G401 (cell line): ENCODE measurements around the gene KRTAP5-1. TPM values are rescaled to one million over a fixed set of nuclear protein-coding genes. Genes with fewer than 3 reads are reported as not detected.
"Not testable (repeated sequence)": the region's sequence is repeated elsewhere in the genome, so short reads cannot be mapped to it uniquely, and the experiment has no call there.

ENCODE experiments used
- DNase-seq: peaks from one replicate; pipeline ENCODE4 v3.0.0-alpha.2; 2015; ENCODE audit warnings: low spot score
- in situ Hi-C: cut with HindIII; loops from 2 replicates; pipeline ENCODE4 v1.10.0; 2016; ENCODE audit warnings: low sequenced_read_pairs, mixed read lengths
- total RNA-seq: library from RNA; depleted of rRNA; stranded (reverse); fragments of >200 nt; shearing (Covaris generic); gene quantifications from 2 replicates; pipeline ENCODE4 v1.2.3, GENCODE V29; 2014

Gene KRTAP5-1
- total RNA-seq, 1 experiment from 2014 or later, result not detected

DNA sequence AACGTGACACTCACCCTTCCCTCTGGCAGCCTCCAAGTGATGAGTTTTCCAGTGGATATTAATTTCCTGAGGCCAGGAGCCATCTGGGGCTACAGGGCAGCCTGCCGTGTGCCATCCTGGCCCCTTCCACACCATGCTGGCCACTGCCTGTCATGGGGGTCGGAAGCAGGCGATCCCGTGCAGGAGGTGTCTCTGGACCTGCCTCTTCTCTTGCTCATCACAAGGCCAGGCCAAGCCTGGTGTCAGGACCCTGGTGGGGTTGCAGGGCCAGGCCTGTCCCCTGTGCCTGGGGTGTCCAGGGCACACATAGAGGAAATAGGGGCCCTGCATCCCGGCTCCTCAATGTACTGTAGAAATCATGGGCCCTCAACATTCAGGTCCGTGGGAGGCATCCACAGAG lies 19.6 kb upstream of the KRTAP5-1 start:
- in situ Hi-C loops, result no loop called here
- no peak for DNase-seq

DNA sequence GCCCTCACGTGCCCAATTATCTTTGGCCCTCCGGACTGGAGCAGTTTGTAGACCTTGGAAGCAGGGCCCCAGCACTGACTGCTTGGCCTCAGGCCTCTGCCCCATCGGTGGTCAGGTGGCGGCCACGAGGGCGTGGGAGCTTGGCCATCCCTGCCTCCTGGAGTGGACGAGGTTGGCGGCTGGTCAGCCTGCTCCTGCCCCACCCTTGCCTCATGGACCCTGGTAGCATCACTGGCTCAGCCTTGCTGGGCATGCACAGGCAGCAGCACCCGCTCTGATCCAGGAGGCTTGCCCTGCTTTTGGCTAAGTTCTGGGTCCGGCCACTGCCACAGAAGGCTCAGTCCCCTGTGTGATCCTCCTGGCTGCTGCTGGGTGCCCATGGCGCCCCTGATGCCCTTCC lies 19.1 kb upstream of the KRTAP5-1 start:
- in situ Hi-C loops, result no loop called here
- DNase-seq, result no peak

DNA sequence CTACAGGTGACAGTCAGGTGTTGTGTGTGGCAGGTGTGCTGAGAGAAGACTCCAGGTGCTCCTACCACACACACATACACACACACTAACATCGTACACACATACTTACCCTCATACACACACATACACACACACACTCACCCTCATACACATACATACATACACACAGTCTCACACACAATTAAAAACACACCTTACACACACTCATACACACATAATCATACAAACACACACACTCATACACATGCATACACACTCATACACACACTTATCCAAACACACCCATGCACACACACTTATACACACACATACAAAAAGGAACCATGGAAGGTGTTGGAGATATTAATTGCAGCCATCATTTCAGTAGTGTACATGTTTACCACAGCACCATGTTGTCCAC lies 18.5 kb upstream of the KRTAP5-1 start:
- in situ Hi-C loops, result no loop called here
- no peak for DNase-seq

DNA sequence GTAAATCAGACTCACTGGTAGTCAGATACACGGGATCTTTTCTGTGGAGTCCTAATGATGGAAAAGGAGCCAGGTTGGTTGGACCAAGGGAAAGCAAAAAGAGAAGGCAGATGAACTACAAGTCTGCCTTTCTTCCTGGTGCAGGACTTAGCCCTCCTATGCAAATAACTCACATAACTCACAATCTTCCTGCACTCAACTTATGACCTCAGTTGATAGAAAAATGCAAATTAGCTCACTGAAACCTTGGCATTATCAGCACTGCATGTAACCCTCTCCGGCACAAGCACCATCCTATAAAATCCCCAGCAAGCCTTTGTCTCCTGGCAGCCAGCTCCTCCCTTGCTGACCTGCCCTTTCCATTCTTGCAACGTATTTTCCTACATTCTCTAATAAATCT lies 16.6 kb upstream of the KRTAP5-1 start:
- in situ Hi-C loops, DNase-seq: not testable (repeated sequence)

DNA sequence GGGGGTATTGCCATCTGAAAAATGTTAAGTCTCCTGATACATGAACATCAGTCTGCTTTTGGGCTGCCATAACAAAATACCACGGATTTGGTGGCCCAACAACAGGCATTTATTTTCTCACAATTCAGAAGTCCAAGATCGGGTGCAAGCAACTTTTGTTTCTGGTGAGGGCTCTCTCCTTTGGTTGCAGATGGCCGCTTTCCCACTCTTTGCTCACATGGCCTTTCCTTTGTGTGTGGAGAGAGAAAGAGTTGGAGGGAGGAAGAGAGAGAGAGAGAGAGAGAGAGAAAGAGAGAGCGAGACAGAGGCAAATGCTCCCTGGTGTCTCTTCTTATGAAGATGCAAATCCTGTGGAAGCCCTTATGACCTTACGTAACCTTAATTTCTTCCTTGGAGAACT lies 15.5 kb upstream of the KRTAP5-1 start:
- in situ Hi-C loops, result no loop called here
- DNase-seq, result no peak

DNA sequence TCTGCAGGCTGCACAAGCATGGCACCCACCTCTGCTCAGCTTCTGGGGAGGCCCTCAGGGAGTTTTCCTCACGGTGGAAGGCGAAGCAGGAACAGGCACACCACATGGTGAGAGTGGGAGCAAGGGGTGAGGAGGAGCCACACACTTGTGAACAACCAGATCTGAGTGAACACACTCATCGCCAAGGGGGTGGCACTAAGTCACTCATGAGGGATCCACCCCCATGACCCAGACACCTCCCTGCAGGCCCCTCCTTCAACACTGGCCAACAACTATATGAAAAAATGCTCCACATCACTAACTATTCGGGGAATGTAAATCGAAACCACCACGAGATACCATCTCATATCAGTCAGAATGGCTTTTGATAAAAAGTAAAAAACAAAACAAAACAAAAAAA lies 13.7 kb upstream of the KRTAP5-1 start:
- in situ Hi-C loops, result no loop called here
- DNase-seq, result no peak

DNA sequence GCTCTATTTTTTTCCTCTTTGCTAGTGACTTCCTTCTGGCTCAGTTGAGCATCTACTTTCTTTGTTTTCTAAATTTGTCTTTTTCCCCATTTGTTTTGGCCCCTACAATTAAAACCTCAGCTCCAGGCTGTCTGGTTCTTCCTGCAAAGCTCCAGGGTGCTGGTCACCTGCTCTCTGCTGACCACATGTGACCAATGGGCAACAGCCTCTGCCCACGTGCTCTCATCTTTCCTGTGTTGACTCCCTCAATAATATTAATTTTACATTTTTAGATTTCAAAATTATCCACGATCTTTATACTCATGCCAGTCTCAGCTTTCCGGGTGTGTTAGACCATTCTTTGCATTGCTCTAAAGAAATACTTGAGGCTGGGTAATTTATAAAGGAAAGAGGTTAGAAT lies 13.3 kb upstream of the KRTAP5-1 start:
- DNase-seq, in situ Hi-C loops: not testable (repeated sequence)

DNA sequence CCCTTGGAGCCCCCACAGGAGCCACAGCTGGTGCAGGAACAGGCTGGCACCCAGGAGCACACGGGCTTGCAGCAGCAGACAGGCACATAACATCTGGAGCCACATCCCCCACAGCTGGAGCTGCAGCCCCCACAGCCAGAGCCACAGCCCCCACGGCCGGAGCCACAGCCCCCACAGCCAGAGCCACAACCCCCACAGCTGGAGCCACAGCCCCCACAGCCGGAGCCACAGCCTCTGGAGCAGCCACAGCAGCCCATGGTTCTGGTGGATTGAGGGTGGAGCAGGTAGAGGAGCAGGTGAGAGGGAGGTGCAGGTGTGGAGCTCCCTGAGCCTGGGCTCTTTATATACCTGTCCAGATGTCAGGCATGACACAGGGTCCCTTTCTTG lies 12.9 kb upstream of the KRTAP5-1 start, which contains the start of gene KRTAP5-2:
KRTAP5-2 (minus strand) TSS at position 301 of the 387 bp plus-strand sequence; CDS start at position 257, 44 bp downstream.
- DNase-seq, result no peak
- in situ Hi-C loops, result no loop called here

DNA sequence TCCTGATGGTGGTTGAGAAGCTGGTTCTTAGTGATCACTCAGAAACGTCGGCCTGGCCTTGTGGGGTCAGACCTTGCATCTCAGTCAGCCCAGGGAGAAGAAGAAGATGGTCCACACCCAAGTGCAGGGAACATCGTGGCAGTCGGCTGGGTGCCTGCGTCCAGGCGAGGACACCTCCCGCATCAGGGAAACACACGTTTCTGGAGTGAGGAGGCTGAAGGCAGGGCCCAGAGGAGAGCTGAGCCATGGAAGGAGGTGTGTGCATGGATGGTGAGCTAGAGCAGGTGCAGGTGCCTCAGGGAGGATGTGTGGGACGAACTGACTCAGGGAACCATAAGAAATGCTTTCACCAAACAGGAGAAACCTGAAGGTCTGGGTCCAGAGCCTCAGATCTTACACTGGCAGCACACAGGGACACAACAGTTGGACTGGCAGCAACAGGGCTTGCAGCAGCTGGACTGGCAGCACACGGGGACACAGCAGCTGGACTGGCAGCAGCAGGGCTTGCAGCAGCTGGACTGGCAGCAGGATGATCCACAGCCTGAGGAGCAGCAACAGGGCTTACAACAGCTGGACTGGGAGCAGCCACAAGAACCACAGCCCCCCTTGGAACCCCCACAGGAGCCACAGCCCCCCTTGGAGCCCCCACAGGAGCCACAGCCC lies 12.4 kb upstream of the KRTAP5-1 start:
- no peak for DNase-seq
- in situ Hi-C loops, result no loop called here

DNA sequence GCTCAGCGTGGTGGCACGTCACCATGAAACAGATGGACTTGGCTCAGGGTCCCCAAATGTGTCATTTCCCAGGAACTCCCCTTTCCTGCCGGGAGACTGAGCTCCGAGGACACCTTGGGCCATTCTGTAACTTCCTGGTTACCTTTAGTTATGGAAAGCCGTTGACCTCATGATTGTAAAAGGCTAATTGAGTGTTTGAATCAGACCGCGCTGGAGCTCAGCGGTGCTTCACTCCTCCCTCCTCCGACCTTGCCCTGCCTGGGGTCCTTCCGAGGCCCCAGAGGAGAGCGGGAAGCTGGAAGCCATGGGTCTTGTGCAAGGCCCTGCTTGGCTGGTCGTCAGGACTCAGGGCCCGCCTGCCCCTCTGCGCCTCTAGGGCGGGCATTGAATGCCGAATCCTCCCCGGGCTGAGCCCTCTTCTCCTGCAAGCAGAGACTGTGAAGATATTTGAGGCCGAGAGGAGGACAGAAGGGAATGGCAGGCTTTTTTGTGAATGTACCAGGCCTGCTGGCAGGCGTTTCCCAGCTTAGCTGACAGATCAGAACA lies 11.6 kb upstream of the KRTAP5-1 start:
- in situ Hi-C loops, result not testable (repeated sequence)
- peak; percentile 58 for DNase-seq

DNA sequence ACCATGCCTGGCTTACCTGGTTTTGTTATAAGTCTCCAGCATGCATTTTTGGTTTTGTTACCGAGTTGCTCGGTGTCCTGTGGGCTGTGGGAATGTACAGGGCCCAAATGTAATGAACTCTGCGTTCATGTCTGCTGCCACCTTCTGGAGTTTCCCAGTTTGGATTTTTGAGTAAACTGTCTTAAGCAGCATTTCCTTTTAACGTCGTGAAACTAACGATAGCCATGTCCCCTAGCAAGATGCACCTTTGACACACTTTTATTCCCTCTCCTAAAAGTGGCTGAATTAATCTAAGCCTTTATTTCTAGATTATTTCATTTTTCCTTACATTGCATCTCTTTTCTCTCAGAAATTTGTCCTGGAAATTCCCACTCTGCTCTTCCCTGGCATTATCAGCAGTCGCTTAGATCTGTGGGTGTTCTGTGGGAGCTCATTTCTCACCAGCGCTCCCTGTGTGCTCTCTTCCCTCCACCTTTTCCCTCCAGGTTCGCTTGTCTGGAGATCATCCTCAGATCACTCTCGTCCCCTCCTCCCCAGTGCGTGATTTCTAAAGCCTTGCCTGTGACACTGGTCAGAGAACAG lies 11.0 kb upstream of the KRTAP5-1 start:
- DNase-seq, result peak; percentile 79
- in situ Hi-C loops, result not testable (repeated sequence)

DNA sequence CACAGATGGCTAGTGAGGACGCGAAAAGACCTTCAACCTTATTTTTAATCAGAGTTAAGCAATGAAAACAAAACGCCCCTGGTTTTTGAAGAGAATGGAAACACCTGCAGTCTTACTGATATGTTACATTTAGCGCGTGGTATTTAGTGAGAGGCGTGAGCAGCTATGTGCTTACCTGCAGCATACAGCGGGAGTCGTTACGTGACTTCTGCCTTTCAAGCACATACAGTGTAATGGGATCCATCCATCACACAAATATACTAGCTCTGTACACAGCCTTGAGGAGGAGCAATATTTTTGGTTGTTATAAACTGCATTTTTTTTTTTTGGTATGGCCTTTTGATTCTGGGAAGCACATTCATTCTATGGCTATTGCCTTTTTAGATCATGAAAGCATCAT lies 7.5 kb upstream of the KRTAP5-1 start:
- in situ Hi-C loops, result no loop called here
- DNase-seq, result no peak

DNA sequence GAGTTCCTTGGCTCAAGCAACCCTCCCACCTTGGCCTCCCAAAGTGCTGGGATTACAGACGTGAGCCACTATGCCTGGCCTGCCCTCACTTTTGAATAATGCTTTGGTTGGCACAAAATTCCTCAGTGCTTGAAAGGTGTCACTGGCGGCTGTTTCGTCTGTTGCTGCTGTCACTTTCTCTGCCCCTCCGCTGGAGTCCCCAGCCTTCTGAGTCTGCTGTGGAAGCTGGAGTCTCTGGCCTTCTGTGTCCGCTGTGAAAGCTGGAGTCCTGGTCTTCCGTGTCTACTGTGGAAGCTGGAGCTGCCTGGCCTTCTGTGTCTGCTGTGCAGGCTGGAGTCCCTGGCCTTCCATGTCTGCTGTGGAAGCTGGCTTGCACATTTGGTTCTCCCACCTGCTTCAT lies 4.9 kb upstream of the KRTAP5-1 start:
- in situ Hi-C loops, result no loop called here
- peak; percentile 24 for DNase-seq

DNA sequence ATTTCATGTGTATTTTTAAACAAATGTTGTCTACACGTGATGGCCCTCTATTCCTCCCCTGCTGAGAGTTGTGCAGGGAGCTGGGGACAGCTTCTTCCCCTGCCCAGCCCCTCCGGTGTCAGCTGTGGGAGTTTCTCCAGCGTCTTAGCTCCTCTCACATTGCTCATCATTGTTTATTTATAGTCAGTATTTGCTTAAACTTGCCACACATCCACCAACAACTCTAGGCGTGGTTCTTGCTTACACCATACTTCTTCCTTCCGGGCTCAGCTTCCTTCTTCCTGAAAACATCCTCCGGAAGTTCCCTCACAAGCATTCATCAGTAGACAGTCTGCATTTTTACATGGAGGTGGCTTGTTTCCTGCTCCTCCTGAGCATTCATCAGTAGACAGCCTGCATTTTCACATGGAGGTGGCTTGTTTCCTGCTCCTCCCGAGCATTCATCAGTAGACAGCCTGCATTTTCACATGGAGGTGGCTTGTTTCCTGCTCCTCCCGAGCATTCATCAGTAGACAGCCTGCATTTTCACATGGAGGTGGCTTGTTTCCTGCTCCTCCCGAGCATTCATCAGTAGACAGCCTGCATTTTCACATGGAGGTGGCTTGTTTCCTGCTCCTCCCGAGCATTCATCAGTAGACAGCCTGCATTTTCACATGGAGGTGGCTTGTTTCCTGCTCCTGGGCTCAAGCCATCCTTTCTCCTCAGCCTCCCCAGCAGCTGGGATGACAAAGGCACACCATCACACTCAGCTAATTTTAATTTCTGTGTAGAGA lies 4.3 kb upstream of the KRTAP5-1 start:
- in situ Hi-C loops, DNase-seq: not testable (repeated sequence)

DNA sequence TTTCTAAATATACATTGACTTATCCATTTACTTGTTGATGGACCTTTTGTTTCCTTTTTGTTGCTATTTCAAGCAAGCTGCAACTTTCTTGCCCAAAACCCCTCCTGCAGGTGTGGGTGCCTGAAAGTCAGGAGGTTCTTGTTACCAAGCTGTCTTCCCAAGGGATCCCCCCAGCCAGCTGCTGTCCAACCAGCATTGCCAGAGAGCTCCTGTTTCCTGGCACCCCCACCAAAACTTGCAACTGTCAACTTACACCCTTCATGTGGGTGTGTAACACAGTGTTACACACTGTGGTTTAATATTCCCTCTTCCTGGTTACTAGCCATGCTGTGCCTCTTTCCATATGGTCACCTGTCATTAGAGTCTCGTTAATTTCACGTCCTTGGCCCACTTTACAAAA lies 1.6 kb upstream of the KRTAP5-1 start:
- no peak for DNase-seq
- in situ Hi-C loops, result no loop called here

DNA sequence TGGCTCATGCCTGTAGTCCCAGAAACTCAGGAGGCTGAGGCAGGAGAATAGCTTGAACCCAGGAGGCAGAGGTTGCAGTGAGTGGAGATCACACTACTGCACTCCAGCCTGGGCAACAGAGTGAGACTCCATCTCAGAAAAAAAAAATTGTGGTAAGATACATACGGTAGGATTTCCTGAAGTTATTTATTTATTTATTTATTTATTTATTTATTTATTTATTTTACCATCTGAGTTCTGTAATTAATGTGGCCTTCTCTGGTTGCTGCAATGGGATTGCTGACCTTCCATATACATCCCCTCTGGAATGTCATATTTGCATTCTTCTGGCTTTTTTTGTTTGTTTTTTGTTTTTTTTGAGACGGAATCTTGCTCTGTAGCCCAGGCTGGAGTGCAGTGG lies 2.2 kb downstream of the KRTAP5-1 start:
- in situ Hi-C loops, result not testable (repeated sequence)

DNA sequence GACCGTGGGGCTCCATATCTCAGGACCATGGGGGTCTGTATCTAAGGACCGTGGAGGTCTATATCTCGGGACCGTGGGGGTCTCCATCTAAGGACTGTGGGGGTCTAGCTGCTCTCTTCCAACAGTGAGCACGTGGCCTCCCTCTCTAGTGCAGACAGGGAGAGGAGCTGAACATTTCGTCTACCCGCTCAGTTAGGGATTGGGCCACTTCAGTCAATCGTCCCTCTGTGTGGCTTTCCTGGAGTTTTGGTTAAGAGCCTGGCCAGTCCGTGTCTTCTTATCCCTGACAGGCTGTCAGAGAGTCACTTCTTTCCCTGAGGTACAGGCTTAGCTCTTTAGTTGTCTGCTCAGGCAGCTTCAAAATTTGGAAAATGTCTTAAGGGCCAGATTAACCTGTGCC lies 3.1 kb downstream of the KRTAP5-1 start:
- no peak for DNase-seq
- in situ Hi-C loops, result no loop called here

More for the DNA sequence above, 2.2 kb downstream of the KRTAP5-1 start:
- DNase-seq, result not testable (repeated sequence)

DNA sequence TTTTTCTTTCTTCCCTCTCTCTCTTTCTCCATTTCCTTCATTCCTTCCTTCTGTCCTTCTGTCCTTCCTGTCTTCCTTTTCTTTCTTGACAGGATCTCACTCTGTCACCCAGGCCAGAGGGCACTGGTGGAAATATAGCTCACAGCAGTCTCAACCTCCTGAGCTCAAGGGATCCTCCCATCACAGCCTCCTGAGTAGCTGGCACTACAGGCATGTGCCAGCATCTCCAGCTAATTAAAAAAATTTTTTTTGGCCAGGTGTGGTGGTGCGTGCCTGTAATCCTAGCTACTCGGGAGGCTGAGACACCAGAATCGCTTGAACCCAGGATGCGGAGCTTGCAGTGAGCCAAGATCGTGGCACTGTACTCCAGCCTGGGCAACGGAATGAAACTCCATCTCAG lies 8.3 kb downstream of the KRTAP5-1 start:
- no peak for DNase-seq
- in situ Hi-C loops, result no loop called here

DNA sequence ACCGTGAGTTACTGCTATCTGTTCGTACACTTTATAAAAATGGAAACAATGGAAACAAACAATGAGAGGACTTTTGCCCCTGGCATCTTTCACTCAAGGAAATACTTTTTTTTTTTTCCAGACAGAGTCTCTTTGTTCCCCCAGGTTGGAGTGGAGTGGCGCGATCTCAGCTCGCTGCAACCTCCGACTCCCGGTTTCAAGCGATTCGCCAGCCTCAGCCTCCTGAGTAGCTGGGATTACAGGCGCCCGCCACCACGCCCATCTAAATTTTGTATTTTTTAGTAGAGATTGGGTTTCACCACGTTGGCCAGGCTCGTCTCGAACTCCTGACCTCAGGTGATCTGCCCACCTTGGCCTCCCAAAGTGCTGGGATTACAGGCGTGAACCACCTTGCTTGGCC lies 9.3 kb downstream of the KRTAP5-1 start:
- DNase-seq, in situ Hi-C loops: not testable (repeated sequence)

DNA sequence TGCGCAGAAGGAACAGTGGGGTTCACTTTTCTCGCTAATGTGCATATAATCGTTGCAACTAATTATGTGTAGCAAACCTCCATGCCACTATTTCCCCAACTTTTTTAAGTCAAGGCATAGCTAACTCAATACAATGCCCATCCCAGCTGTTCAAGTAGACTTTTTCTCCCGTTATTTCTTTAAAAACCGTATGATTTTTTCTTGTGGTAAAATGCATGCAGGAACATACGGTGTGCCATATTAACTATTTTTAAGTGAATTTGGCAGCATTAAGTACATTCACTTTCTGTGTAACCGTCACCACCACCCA lies 10.2 kb downstream of the KRTAP5-1 start:
- in situ Hi-C loops, result no loop called here

More for the DNA sequence above, 10.2 kb downstream of the KRTAP5-1 start:
- DNase-seq, result no peak
